Keratinocyte (primary cell): Measurements from ENCODE around the gene MGRN1. TPM values are rescaled to one million over a fixed set of nuclear protein-coding genes. Genes with fewer than 3 reads are reported as not detected.

ENCODE experiments used
- DNase-seq: peaks from one replicate; pipeline ENCODE4 v3.0.0-alpha.2; 2011; ENCODE audit warnings: low read depth, missing footprints, low spot score
- FAIRE-seq: peaks from 2 replicates; lab custom pipeline; 2011; peaks lifted over from hg19 to GRCh38; lab: Jason Lieb, UNC
- H2AFZ ChIP-seq: 2 replicates; pipeline ENCODE4 v1.6.0; 2012; ENCODE audit warnings: low read length, control low read depth, inconsistent platforms; ENCODE audit not compliant: control insufficient read depth
- H3K27ac ChIP-seq: 2 replicates; pipeline ENCODE4 v1.5.1; 2011; ENCODE audit warnings: low read length; ENCODE audit not compliant: control insufficient read depth, insufficient read depth
- H3K27me3 ChIP-seq: 3 replicates; pipeline ENCODE4 v1.6.0; 2011; ENCODE audit warnings: low read length; ENCODE audit not compliant: control insufficient read depth, insufficient read depth; ENCODE audit errors: extremely low read depth
- H3K36me3 ChIP-seq, 2 experiments: 2 replicates in 1 of 2; 3 replicates in 1 of 2; pipeline ENCODE4 v1.5.1; 2011; ENCODE audit warnings: low read length in 2 of 2, mild to moderate bottlenecking in 1 of 2; ENCODE audit not compliant: control insufficient read depth in 2 of 2, insufficient read depth in 2 of 2; ENCODE audit errors: extremely low read depth in 1 of 2
- H3K4me1 ChIP-seq: 3 replicates; pipeline ENCODE4 v1.5.1; 2011; ENCODE audit warnings: low read length; ENCODE audit not compliant: control insufficient read depth, insufficient read depth; ENCODE audit errors: extremely low read depth
- H3K4me2 ChIP-seq: 3 replicates; pipeline ENCODE4 v1.6.0; 2011; ENCODE audit warnings: low read depth, low read length; ENCODE audit not compliant: control insufficient read depth, insufficient read depth; ENCODE audit errors: extremely low read depth
- H3K4me3 ChIP-seq, 3 experiments: fragments of 200-600 bp in 1 of 3; sonication (generic) in 1 of 3; 2 replicates in 2 of 3; 3 replicates in 1 of 3; pipeline ENCODE4 v1.5.1; 2011 to 2016; ENCODE audit warnings: low read length in 3 of 3, mild to moderate bottlenecking in 3 of 3, control low read depth in 2 of 3, inconsistent platforms in 1 of 3, low read depth in 1 of 3, mixed read lengths in 1 of 3, mixed run types in 1 of 3, moderate library complexity in 1 of 3; ENCODE audit not compliant: control insufficient read depth in 2 of 3, insufficient read depth in 2 of 3; ENCODE audit errors: extremely low read depth in 1 of 3
- H3K79me2 ChIP-seq: 2 replicates; pipeline ENCODE4 v1.6.0; 2012; ENCODE audit warnings: low read length; ENCODE audit not compliant: control insufficient read depth, insufficient read depth
- H3K9ac ChIP-seq: 3 replicates; pipeline ENCODE4 v1.6.0; 2011; ENCODE audit warnings: low read length; ENCODE audit not compliant: control insufficient read depth, insufficient read depth; ENCODE audit errors: extremely low read depth
- H3K9me1 ChIP-seq: 3 replicates; pipeline ENCODE4 v1.6.0; 2011; ENCODE audit warnings: low read length; ENCODE audit not compliant: control insufficient read depth, insufficient read depth; ENCODE audit errors: extremely low read depth
- H3K9me3 ChIP-seq: 2 replicates; pipeline ENCODE4 v1.5.1; 2012; ENCODE audit warnings: low read depth, low read length; ENCODE audit not compliant: control insufficient read depth
- H4K20me1 ChIP-seq: 3 replicates; pipeline ENCODE4 v1.6.0; 2011; ENCODE audit warnings: low read length; ENCODE audit not compliant: control insufficient read depth, insufficient read depth; ENCODE audit errors: extremely low read depth
- EZH2 ChIP-seq: IDR thresholded peaks from one replicate; pipeline ENCODE4 v1.6.1; 2012; ENCODE audit warnings: inconsistent platforms, mild to moderate bottlenecking, low read length, moderate library complexity
- dilution Hi-C: fragments of 300-500 bp; cut with MboI; formaldehyde crosslinking; loops from one replicate; pipeline ENCODE4 v1.7.0; 2020; ENCODE audit warnings: low sequenced_read_pairs; ENCODE audit not compliant: extremely low pct_ligation_motif_present
- polyA plus RNA-seq, 5 experiments: library from polyadenylated mRNA; depleted of rRNA in 3 of 5; stranded (reverse) in 3 of 5; stranded (forward) in 1 of 5; unstranded in 1 of 5; fragments of >200 nt; gene quantifications; 1 replicate in 1 of 5; 2 replicates in 3 of 5; 3 replicates in 1 of 5; pipeline versions ENCODE4 v1.2.1 to v1.2.3, GENCODE V29; 2011 to 2012; ENCODE audit warnings: missing spikeins in 2 of 5, low read depth in 1 of 5, low replicate concordance in 1 of 5
- TF ChIP-seq, protein P1 (sequence below), 3 experiments: IDR thresholded peaks in 1 of 3; conservative IDR thresholded peaks in 1 of 3; optimal IDR thresholded peaks in 1 of 3; 2 replicates in 2 of 3; 3 replicates in 1 of 3; pipeline versions ENCODE3 to v1.5.1; 2011; ENCODE audit warnings: low read length in 3 of 3, mild to moderate bottlenecking in 3 of 3, moderate library complexity in 2 of 3, control low read depth in 1 of 3, inconsistent platforms in 1 of 3; ENCODE audit not compliant: insufficient read depth in 2 of 3; ENCODE audit errors: extremely low read depth in 1 of 3

Gene MGRN1
- polyA plus RNA-seq, 1 donor (not counting 4 experiments of a cell fraction or from before 2014, with no cell fraction given), result 1.9 TPM

DNA sequence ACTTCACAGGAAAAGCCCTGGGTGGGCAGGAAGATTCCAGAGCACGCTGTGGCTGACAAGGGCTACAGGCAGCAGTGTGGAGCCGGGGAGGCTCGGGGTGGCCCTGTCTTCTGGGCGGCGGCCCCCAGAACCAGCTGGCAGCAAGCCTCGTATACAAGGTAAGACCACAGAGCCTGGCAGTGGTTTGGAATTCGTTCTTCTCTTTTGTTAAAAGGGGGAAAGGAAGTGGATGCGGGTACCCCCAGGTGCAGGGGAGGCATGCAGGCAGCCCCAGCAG, 16.0 kb upstream of the MGRN1 start:
- dilution Hi-C loops, result no loop called here
- DNase-seq (no peak), FAIRE-seq (no peak)
- Histone ChIP-seq H3K4me3 (no peak overlapping the region), H3K9me3 (no peaks in the 10 kb centered on the region), H3K79me2 (peaks cover 28% of the 10 kb centered on the region), H3K9me1 (no peaks in the 10 kb centered on the region), H3K4me2 (no peak overlapping the region), H3K27me3 (no peaks in the 10 kb centered on the region), H3K36me3 (peaks cover 3 to 4% of the 10 kb centered on the region in 2 experiments), H3K9ac (no peak overlapping the region), H2AFZ (no peak overlapping the region), H3K27ac (no peak overlapping the region), H3K4me1 (peaks cover 13% of the 10 kb centered on the region), H4K20me1 (no peaks in the 10 kb centered on the region)
- TF ChIP-seq, protein P1, sequence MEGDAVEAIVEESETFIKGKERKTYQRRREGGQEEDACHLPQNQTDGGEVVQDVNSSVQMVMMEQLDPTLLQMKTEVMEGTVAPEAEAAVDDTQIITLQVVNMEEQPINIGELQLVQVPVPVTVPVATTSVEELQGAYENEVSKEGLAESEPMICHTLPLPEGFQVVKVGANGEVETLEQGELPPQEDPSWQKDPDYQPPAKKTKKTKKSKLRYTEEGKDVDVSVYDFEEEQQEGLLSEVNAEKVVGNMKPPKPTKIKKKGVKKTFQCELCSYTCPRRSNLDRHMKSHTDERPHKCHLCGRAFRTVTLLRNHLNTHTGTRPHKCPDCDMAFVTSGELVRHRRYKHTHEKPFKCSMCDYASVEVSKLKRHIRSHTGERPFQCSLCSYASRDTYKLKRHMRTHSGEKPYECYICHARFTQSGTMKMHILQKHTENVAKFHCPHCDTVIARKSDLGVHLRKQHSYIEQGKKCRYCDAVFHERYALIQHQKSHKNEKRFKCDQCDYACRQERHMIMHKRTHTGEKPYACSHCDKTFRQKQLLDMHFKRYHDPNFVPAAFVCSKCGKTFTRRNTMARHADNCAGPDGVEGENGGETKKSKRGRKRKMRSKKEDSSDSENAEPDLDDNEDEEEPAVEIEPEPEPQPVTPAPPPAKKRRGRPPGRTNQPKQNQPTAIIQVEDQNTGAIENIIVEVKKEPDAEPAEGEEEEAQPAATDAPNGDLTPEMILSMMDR (optimal IDR thresholded peaks at IDR 0.05 in 1 of 3, IDR thresholded peaks at IDR 0.05 in 1 of 3, conservative IDR thresholded peaks at IDR 0.05 in 1 of 3; ENCODE audit: extremely low read depth in 1 of 3, insufficient read depth in 2 of 3, low read length in 3 of 3), result no peak
- no peak for TF ChIP-seq EZH2

DNA sequence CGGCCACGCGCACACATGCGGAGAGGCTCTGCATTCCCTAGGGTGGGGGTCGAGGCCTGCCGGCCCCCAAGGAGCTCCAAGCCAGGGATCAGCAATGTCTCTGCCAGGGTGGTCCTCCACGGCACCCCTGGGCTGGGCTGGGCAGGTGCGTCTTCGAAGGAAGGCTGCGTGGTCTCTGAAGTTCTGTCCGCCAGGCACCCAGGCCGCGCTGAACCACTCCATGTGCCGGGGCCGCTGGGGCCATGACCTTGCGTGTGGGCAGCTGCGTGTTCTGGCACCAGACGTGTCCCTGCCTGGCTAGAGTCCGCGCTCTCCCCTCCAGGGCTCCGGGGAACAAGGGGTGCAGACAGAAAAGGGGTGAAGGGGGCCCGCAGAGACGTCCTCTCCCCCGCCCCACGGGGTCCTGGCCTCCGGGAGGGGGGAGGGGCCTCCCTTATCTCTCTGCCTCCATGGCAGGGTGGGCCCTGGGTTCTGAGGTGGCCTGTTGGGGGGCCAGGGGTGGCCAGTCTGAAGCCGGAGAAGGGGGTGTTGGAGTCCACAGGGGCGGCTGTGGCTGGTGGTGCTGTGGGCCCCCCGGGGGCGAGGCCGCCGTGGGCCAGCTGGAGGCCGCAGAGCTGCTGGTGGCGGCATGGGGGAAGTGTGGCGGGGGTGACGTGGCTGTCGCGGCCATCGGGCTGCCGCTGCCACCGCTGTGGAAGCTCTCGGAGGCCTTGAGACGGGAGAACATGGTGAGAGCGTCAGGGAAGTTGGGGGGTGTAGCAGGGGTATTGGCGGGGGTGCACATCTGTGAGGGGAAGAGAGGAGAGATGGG, 15.2 kb upstream of the MGRN1 start:
- dilution Hi-C loops, result no loop called here
- DNase-seq (no peak), FAIRE-seq (no peak)
- H3K9ac ChIP-seq, result no peak overlapping the region
- no peak overlapping the region for H2AFZ ChIP-seq
- peaks cover 3 to 4% of the 10 kb centered on the region in 2 experiments for H3K36me3 ChIP-seq
- H3K4me1 ChIP-seq, result peaks cover 13% of the 10 kb centered on the region
- no peak overlapping the region for H3K4me3 ChIP-seq
- H3K79me2 ChIP-seq, result peaks cover 33% of the 10 kb centered on the region
- no peak overlapping the region for H3K27ac ChIP-seq
- H3K9me3 ChIP-seq, result no peaks in the 10 kb centered on the region
- H4K20me1 ChIP-seq, result no peaks in the 10 kb centered on the region
- H3K9me1 ChIP-seq, result no peaks in the 10 kb centered on the region
- H3K27me3 ChIP-seq, result no peaks in the 10 kb centered on the region
- TF ChIP-seq EZH2, result no peak
- TF ChIP-seq, protein P1 (optimal IDR thresholded peaks at IDR 0.05 in 1 of 3, IDR thresholded peaks at IDR 0.05 in 1 of 3, conservative IDR thresholded peaks at IDR 0.05 in 1 of 3; ENCODE audit: extremely low read depth in 1 of 3, insufficient read depth in 2 of 3, low read length in 3 of 3), result no peak
- H3K4me2 ChIP-seq, result no peak overlapping the region
